GM18502 (cell line): ENCODE data around the gene TRPM8.

Experiments used
- ATAC-seq: cut with Tn5 transposase; IDR thresholded peaks from one replicate; pipeline ENCODE4 v1.9.1; 2021; ENCODE audit warnings: mild to moderate bottlenecking; ENCODE audit not compliant: unreplicated experiment, poor library complexity

TRPM8 gene

DNA sequence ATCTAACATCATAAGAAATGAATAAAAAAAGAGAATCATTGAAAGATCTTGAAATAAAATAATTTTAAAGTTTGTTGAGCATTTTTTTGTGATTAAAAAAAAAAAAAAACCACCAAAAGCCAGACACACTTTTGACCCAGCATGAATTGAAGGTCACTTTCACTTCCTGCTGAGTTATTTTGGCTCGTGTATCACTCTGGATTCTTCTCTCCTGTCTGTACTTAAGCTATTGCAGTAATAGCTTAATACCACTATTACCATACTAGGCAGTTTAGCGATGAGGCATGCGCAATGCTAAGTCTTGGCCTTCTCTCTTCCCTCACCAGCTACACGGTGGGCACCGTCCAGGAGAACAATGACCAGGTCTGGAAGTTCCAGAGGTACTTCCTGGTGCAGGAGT, 78.8 kb downstream of the TRPM8 start:
- ATAC-seq = no peak

- no peak for ATAC-seq
Observed at GRCh38 chr2:233996461-233996860, 79.3 kb downstream of the TRPM8 start.

DNA sequence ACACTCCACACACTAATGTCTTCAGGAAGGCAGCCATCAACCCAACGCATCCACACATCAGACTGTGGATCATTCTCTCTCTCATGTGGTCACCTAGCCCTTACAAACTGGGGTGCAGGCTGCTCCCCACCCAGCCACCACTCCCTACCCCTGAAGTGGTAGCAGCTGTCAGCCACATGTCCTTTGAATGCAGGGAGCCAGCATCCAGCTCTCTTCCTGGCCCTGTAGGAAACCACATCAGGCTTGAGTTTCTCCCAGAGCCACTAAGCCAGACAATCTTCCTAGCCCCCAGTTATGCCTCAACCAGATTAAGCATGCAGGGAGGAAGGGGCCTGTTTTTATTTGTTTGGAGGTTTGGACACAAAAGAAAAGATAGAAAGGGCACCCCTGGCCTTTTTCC, 80.5 kb downstream of the TRPM8 start:
- ATAC-seq = no peak

DNA sequence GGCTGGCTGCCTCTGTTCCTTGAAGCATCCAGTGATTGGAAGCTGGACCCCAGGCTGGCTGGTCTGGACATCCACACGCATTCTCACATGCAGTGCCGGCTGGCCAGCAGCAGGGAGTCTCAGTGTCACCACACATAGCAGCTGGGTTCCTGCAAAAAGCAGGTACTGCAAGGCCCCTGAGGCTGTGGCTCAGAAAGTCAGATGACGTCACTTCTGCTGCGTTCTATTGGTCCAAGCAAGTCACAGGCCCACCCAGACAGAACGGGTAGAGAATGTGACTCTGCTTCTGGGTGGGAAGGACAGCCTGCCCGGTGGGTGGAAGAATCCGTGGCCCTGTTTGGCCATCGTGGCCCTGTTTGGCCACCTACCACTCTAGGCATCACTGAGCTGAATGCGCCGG, 82.0 kb downstream of the TRPM8 start:
- no peak for ATAC-seq

DNA sequence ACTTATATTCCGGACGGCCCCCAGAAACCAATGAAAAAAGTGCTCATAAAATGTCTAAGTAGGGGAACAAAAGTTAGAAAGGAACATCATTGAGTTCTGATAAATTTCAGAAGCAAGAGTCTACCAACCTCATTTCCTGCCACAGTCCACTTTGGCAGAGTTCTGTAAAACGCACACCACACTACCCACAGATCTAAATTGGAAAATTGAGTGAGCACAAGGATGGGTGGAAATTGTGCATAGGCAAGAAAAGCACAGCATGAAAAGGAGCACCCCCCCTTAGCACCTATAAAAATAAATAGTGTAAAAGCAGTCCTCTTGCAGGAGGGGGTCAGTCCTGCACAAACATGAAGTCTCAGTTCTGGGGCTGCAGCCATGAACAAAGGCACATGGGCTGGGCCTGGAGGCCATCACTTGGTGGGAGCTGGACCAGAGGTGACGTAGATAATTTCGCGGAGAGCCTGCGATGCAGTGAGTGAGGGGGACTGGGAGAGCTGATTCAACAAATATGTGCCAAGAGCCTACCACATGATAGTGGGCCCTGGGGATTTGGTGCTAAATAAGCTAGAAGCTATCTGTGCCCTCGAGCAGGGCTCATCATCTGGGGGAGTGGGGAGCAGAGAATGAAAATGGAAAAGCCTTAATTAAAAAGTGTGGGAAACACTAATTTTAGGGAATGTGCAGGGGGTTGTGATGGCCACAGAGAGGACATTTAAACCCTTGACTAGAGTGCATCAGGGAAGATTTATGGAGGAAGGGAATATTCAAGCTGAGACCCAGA, 84.4 kb downstream of the TRPM8 start:
- no peak for ATAC-seq

- no peak for ATAC-seq
Observed at GRCh38 chr2:234002281-234002680, 85.1 kb downstream of the TRPM8 start.

- no peak for ATAC-seq
Observed at GRCh38 chr2:234003972-234004617, 86.9 kb downstream of the TRPM8 start.

DNA sequence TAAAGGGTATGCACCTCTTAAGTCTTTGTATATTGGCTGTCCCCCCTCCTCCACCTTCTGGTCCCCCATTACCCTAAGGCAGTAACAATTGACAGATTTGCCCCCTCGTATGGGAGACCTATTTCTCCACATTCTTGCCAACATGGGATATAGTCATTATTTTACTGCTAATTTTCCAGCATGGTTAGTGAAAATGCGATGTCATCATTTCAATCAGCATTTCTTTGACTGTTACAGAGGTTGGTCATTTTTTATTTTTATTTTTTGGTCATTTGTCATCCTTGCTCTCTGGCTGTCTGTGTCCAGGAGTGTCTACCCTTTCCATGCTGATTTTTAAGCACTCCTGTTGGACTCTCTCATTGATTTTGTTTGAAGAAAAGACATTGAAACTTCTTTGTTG, 88.0 kb downstream of the TRPM8 start:
- no peak for ATAC-seq

- no peak for ATAC-seq
Observed at GRCh38 chr2:234006501-234006900, 89.3 kb downstream of the TRPM8 start.

DNA sequence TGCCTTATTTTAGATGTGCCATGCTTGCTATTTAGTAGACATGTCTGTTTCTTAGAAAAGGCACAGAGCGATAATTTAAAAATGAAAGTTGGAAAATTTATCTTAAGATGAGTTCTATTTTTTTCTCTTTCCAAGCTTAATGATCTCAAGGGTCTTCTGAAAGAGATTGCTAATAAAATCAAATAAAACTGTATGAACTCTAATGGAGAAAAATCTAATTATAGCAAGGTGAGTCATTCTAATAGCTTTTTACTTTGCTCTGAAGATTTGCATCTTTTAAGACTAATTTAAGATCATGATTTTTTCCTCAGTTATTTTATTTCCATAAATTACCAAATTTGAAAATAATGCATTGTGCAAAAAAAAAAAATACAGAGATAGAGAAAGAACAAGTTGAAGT, 97.3 kb downstream of the TRPM8 start:
- no peak for ATAC-seq

DNA sequence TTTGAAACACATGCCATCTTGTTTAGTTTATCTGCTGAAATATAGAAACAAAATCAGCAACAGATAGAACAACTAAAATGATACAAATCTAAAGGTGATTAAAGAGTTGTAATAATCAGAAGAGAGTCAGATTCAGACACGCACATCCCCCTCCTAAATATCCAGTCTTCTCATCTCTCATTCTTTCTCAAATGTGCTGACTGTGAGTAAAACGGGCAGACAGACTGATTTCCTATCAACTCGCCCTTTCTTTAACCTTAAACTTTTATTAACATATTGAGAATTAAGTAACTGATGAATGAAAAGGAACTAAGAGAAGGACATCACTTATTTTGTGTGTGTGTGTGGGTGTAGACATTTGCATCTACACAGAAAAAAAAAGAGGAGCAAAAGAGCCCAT, 98.7 kb downstream of the TRPM8 start:
- ATAC-seq = no peak

- ATAC-seq = no peak
Observed at GRCh38 chr2:234019896-234020295, 102.7 kb downstream of the TRPM8 start.

GRCh38 chr2:234020332-234020731, 103.2 kb downstream of the TRPM8 start:
- no peak for ATAC-seq

DNA sequence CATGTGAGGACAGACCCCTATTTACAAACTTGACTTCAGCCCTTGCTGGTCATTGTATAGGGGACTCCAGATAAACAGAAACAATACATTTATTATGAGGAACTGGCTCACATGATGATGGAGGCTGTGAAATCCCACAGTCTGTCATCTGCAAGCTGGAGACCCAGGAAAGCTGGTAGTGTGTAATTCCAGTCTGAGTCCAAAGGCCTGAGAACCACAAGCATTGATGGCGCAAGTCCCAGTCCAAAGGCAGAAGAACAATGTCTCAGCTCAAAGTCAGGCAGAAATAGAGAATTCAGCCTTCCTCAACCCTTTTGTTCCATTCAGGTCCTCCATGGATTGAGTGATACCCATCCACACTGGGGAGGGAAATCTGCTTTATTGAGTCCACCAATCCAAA, 105.3 kb downstream of the TRPM8 start:
- no peak for ATAC-seq

DNA sequence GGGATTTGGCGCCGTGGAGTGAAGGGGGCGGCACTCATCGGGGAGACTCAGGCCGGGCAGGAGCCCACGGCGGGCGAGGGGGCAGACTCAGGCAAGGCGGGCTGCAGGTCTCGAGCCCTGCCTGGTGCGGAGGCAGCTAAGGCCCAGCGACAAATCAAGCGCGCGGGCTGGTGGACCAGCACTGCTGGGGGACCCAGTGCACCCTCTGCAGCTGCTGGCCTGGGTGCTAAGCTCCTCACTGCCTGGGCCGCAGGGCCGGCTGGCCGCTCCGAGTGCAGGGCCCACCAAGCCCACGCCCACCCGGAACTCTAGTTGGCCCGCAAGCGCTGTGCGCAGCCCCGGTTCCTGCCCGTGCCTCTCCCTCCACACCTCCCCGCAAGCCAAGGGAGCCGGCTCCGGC, 107.1 kb downstream of the TRPM8 start:
- ATAC-seq = no peak

GRCh38 chr2:234025466-234025865, 108.3 kb downstream of the TRPM8 start:
- no peak for ATAC-seq

GRCh38 chr2:234025891-234026401, 108.8 kb downstream of the TRPM8 start:
- no peak for ATAC-seq

DNA sequence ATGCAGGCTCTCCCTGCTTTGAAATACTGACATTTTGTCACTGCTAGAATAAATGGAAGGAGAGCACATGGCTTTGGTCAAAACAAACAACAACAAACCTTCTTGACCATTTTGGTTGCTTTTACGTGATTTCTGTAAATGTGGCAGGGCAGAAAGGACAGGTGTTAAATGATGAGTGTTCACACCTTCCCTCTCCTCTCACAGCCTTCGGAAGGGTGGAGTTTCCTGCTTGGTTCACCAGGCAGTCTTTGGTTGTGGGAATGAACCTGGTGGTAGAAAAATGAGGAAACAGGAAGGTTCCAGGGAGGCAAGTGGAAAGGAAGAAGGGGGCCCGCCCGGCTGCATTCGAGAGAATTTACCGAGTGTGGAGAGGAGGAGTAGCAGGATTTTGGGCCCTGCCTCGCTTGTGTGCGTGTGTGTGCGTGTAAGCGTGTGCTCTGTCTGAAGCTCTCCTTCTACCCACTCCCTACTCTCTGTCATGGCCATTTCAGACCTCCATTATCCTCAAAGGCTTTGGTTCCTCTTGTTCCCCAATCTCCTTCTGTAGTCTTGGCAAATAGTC, 109.6 kb downstream of the TRPM8 start:
- ATAC-seq = no peak

DNA sequence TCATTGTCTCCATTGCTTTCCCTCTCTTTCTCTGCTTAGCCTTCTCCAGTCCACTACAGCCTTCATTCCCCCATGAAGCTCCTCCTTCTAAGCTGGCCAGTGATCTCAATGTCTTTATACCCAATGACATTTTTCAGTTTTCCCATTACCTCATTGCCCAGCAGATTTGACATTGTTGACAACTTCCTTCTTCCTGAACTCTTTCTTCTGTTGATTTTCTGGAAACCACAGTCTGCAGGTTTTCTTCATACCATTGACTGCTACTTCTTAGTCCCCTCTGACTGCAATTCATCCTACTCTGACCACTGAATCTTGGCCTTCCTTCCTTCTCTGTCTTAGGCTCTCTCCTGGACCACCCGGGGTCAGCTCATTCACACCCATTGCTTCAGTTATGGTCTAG, 110.5 kb downstream of the TRPM8 start:
- no peak for ATAC-seq

GRCh38 chr2:234029150-234029733, 112.1 kb downstream of the TRPM8 start:
- ATAC-seq = no peak

- ATAC-seq = no peak
Observed at GRCh38 chr2:234031207-234031606, 114.0 kb downstream of the TRPM8 start.
